Neural progenitor cell (in vitro differentiated cells): Measurements from ENCODE around the gene PVALEF. TPM values are rescaled to one million over a fixed set of nuclear protein-coding genes. Genes with fewer than 3 reads are reported as not detected.

Experiments used
- DNase-seq: peaks from one replicate; pipeline ENCODE4 v3.0.0-alpha.2; 2016; ENCODE audit warnings: low spot score
- H2AFZ ChIP-seq: fragments of 200-600 bp; sonication (generic); replicated peaks from 2 replicates; pipeline ENCODE4 v1.6.1; 2016; ENCODE audit warnings: antibody characterized with exemption
- H3F3A ChIP-seq: fragments of 200-600 bp; sonication (generic); 2 replicates; pipeline ENCODE4 v1.6.1; 2016; ENCODE audit warnings: antibody characterized with exemption, low read depth
- H3K27ac ChIP-seq: fragments of 200-600 bp; sonication (generic); 2 replicates; pipeline ENCODE4 v1.5.1; 2016; ENCODE audit warnings: mild to moderate bottlenecking
- H3K27me3 ChIP-seq: fragments of 200-600 bp; sonication (generic); 2 replicates; pipeline ENCODE4 v1.6.1; 2016; ENCODE audit warnings: mild to moderate bottlenecking, moderate library complexity
- H3K36me3 ChIP-seq: fragments of 200-600 bp; sonication (generic); 2 replicates; pipeline ENCODE4 v1.5.1; 2016
- H3K4me1 ChIP-seq: fragments of 200-600 bp; sonication (generic); 2 replicates; pipeline ENCODE4 v1.6.1; 2016; ENCODE audit warnings: mixed run types
- H3K4me2 ChIP-seq: fragments of 200-600 bp; sonication (generic); 2 replicates; pipeline ENCODE4 v1.6.1; 2016
- H3K4me3 ChIP-seq: fragments of 200-600 bp; sonication (generic); 2 replicates; pipeline ENCODE4 v1.5.1; 2016
- H3K79me2 ChIP-seq: fragments of 200-600 bp; sonication (generic); 2 replicates; pipeline ENCODE4 v1.6.1; 2016; ENCODE audit warnings: low read depth
- H3K9ac ChIP-seq: fragments of 200-600 bp; sonication (generic); 2 replicates; pipeline ENCODE4 v1.6.1; 2016
- H3K9me3 ChIP-seq: fragments of 200-600 bp; sonication (generic); 2 replicates; pipeline ENCODE4 v1.5.1; 2016; ENCODE audit warnings: low read depth
- H4K20me1 ChIP-seq: fragments of 200-600 bp; sonication (generic); 2 replicates; pipeline ENCODE4 v1.6.1; 2016; ENCODE audit warnings: low read depth
- H3K27ac Mint-ChIP-seq: 3 replicates; pipeline ENCODE4 v1.8.0; 2021; ENCODE audit warnings: mixed read lengths
- H3K27me3 Mint-ChIP-seq: 2 replicates; pipeline ENCODE4 v1.8.0; 2022; ENCODE audit warnings: low read depth, mild to moderate bottlenecking, inconsistent platforms, moderate library complexity, mixed read lengths; ENCODE audit not compliant: insufficient read depth
- H3K36me3 Mint-ChIP-seq: 3 replicates; pipeline ENCODE4 v1.8.0; 2021; ENCODE audit warnings: mixed read lengths
- H3K4me1 Mint-ChIP-seq: 3 replicates; pipeline ENCODE4 v1.8.0; 2021; ENCODE audit warnings: mixed read lengths
- H3K4me3 Mint-ChIP-seq: 3 replicates; pipeline ENCODE4 v1.8.0; 2021; ENCODE audit warnings: mild to moderate bottlenecking, moderate library complexity, mixed read lengths
- H3K9me3 Mint-ChIP-seq: 3 replicates; pipeline ENCODE4 v1.8.0; 2020; ENCODE audit warnings: mixed read lengths
- CTCF ChIP-seq: fragments of 200-600 bp; sonication (generic); IDR thresholded peaks from 2 replicates; pipeline ENCODE4 v1.5.1; 2017; ENCODE audit warnings: antibody characterized with exemption, mild to moderate bottlenecking
- EZH2 ChIP-seq: fragments of 200-600 bp; sonication (generic); IDR thresholded peaks from 2 replicates; pipeline ENCODE4 v1.6.1; 2017; ENCODE audit warnings: antibody characterized with exemption, mild to moderate bottlenecking, moderate library complexity
- EZH2phosphoT487 ChIP-seq: fragments of 200-600 bp; sonication (generic); IDR thresholded peaks from 2 replicates; pipeline ENCODE4 v1.6.1; 2017; ENCODE audit warnings: antibody characterized with exemption
- total RNA-seq: library from RNA; depleted of rRNA; stranded (reverse); fragments of >200 nt; gene quantifications from 2 replicates; pipeline ENCODE4 v1.2.3, GENCODE V29; 2015; ENCODE audit warnings: low replicate concordance

Gene PVALEF
- total RNA-seq, 1 donor from 2014 or later: not detected

GRCh38 chr17:81171941-81172340, 6.6 kb downstream of the PVALEF start:
- no peak overlapping the region for H3K27ac Mint-ChIP-seq

GRCh38 chr17:81173052-81173761, 7.9 kb downstream of the PVALEF start:
- DNase-seq: no peak
- Histone ChIP-seq H3K36me3 (no peaks in the 10 kb centered on the region), H3K9me3 (no peaks in the 10 kb centered on the region), H3K4me1 (no peaks in the 10 kb centered on the region), H4K20me1 (no peaks in the 10 kb centered on the region), H3K9ac (no peak overlapping the region), H3F3A (peaks cover 9% of the 10 kb centered on the region), H3K4me3 (no peak overlapping the region), H3K27ac (no peak overlapping the region), H3K4me2 (no peak overlapping the region), H2AFZ (no peak overlapping the region), H3K27me3 (no peaks in the 10 kb centered on the region), H3K79me2 (no peaks in the 10 kb centered on the region)
- TF ChIP-seq EZH2phosphoT487 (no peak), EZH2 (no peak), CTCF (no peak)
- Mint-ChIP-seq H3K4me3 (no peak overlapping the region), H3K27me3 (peaks cover 7% of the 10 kb centered on the region), H3K4me1 (no peaks in the 10 kb centered on the region), H3K27ac (peak overlapping the region; percentile 1), H3K9me3 (peaks cover 24% of the 10 kb centered on the region), H3K36me3 (peaks cover 3% of the 10 kb centered on the region)

More at GRCh38 chr17:81171941-81172340, 6.6 kb downstream of the PVALEF start:
- no peak for DNase-seq
- Histone ChIP-seq H3K9me3 (no peaks in the 10 kb centered on the region), H3K27ac (no peak overlapping the region), H3K36me3 (no peaks in the 10 kb centered on the region), H3F3A (peaks cover 9% of the 10 kb centered on the region), H3K9ac (no peak overlapping the region), H2AFZ (no peak overlapping the region), H3K4me3 (no peak overlapping the region), H3K79me2 (no peaks in the 10 kb centered on the region), H3K4me2 (no peak overlapping the region), H3K4me1 (no peaks in the 10 kb centered on the region), H4K20me1 (no peaks in the 10 kb centered on the region), H3K27me3 (peaks cover 3% of the 10 kb centered on the region)
- no peak for TF ChIP-seq EZH2phosphoT487
- TF ChIP-seq CTCF: no peak
- no peak for TF ChIP-seq EZH2
- no peak overlapping the region for H3K4me3 Mint-ChIP-seq
- H3K4me1 Mint-ChIP-seq: peaks cover 3% of the 10 kb centered on the region
- peaks cover 24% of the 10 kb centered on the region for H3K9me3 Mint-ChIP-seq
- peaks cover 3% of the 10 kb centered on the region for H3K36me3 Mint-ChIP-seq
- peaks cover 7% of the 10 kb centered on the region for H3K27me3 Mint-ChIP-seq

GRCh38 chr17:81173762-81174155, 8.5 kb downstream of the PVALEF start:
- H3K9ac ChIP-seq: no peak overlapping the region
- H2AFZ ChIP-seq: no peak overlapping the region
- no peaks in the 10 kb centered on the region for H3K79me2 ChIP-seq
- H3K9me3 ChIP-seq: no peaks in the 10 kb centered on the region
- H3K27ac ChIP-seq: no peak overlapping the region
- H3K4me3 ChIP-seq: no peak overlapping the region
- Mint-ChIP-seq H3K4me1 (no peaks in the 10 kb centered on the region), H3K36me3 (peaks cover 3% of the 10 kb centered on the region), H3K9me3 (peaks cover 24% of the 10 kb centered on the region), H3K27ac (peak overlapping the region; percentile 1), H3K4me3 (no peak overlapping the region), H3K27me3 (peaks cover 7% of the 10 kb centered on the region)
- H4K20me1 ChIP-seq: no peaks in the 10 kb centered on the region
- peaks cover 9% of the 10 kb centered on the region for H3F3A ChIP-seq
- no peaks in the 10 kb centered on the region for H3K27me3 ChIP-seq
- H3K36me3 ChIP-seq: no peaks in the 10 kb centered on the region
- H3K4me1 ChIP-seq: no peaks in the 10 kb centered on the region
- no peak for DNase-seq
- H3K4me2 ChIP-seq: no peak overlapping the region
- TF ChIP-seq CTCF: no peak
- TF ChIP-seq EZH2: no peak
- TF ChIP-seq EZH2phosphoT487: no peak
